Measurements from ENCODE around the gene INPP5E.

The INPP5E gene

DNA sequence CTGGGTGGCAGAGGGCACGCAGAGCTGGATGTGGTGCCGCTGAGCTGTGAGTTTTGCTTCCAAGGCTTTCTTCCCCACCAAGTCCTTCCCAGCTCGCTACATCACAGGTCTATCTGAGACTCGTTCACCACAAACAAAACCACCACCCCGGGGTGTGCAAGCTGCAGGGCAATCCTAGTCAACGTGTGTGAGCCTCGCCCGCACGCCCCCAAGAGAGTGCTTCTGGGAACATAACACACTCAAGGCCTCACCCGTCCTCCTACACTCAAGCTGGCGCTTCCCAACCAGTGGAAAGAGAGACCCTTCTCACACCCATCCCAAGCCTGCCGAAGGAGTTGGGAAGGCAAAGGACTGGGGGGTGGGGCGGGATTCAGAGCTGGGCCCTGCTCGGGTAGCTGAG, 50.2 kb downstream of the INPP5E start:
- no peak for DNase-seq (ENCODE audit: low read depth, low spot score)

DNA sequence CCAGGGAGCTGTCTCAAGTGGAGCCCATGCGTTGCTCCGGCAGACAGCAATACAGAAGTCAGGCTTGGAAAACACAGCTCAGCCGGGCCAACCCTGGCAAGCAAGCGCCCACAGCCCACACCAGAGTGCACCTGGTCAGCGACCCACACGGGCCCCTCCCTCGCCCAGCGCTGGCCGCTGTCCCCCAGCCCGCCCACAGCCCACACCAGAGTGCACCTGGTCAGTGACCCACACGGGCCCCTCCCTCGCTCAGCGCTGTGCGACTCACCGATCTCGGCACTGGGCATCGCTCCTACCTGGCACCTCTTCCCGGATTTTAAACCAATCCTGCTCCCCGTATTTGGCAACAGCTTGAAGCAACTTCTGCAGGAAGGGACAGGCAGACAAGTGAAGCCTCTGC, 52.4 kb downstream of the INPP5E start:
- DNase-seq (ENCODE audit: low read depth, low spot score) = no peak

GRCh38 chr9:136386018-136386417, 53.6 kb downstream of the INPP5E start:
- no peak for DNase-seq (ENCODE audit: low read depth, low spot score)

DNA sequence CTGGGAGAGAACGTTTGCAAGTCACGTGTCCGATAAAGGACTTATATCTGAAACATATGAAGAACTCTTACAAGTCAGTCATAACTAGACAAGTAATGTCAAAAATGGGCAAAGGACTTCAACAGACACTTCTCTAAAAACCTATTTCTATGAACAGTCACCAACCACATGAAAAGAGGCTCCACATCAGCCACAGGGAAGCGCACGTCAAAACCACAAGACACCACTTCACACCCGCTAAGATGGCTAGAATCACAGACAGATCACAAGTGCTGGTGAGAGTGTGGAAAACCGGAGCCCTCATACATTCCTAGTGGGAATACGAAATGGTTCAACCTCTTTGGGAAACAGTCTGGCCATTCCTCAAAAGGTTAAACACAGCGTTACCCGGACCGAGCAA, 54.6 kb downstream of the INPP5E start:
- DNase-seq (ENCODE audit: low read depth, low spot score) = no peak

DNA sequence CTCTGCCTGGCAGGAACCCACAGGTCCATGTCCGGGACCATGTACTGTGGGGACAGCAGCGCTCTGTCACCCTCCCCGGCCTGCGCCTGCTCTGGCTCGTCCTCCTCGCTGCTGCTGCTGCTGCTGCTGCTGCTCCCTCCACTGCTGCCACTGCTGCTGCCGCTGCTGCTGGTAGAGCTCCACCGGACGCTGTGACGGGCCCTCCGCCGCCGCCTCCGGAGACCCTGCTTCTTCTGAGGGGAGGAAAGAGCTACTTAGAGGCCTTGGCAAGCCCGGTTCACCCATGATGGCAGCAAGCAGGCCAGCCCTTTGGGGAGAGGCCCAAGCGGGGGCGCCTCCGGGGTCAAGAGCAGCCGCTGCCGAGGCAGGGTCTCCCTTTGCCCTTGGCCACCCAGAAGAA, 56.2 kb downstream of the INPP5E start:
- no peak for DNase-seq (ENCODE audit: low read depth, low spot score)

GRCh38 chr9:136381966-136382513, 57.6 kb downstream of the INPP5E start:
- DNase-seq (ENCODE audit: low read depth, low spot score) = no peak

- DNase-seq (ENCODE audit: low read depth, low spot score) = no peak
Measured at GRCh38 chr9:136381311-136381710, 58.3 kb downstream of the INPP5E start.

- DNase-seq (ENCODE audit: low read depth, low spot score) = no peak
Measured at GRCh38 chr9:136380381-136380780, 59.3 kb downstream of the INPP5E start.

GRCh38 chr9:136379891-136380290, 59.8 kb downstream of the INPP5E start:
- DNase-seq (ENCODE audit: low read depth, low spot score) = no peak

GRCh38 chr9:136379401-136379800, 60.2 kb downstream of the INPP5E start:
- no peak for DNase-seq (ENCODE audit: low read depth, low spot score)

DNA sequence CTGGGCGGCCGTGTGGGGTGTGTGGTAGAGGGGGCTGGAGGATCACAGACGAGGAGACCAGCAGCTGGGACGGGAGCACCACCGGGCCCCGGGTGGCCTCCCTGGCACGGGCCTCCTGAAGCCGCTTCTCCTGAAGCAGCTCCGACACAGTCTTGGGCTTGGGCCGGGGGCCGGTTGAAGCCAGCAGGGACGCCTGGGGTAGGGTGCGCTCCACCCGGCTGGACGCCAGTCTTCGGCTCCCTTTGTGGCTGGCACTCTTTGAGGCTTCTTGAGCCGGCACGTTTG, 60.7 kb downstream of the INPP5E start:
- no peak for DNase-seq (ENCODE audit: low read depth, low spot score)

All from iPS DF 19.7 (cell line).